8988T (cell line): Measurements from ENCODE around the gene CCDC86.

ENCODE experiments used
- DNase-seq: peaks from one replicate; pipeline ENCODE4 v3.0.0; 2011

CCDC86 gene

GRCh38 chr11:60899046-60899936 is 57.4 kb downstream of the CCDC86 start:
- DNase-seq, result no peak

GRCh38 chr11:60899977-60900376 is 58.1 kb downstream of the CCDC86 start:
- no peak for DNase-seq
